Mesodermal cell (in vitro differentiated cells): ENCODE data around the gene CYSTM1. TPM values are rescaled to one million over a fixed set of nuclear protein-coding genes. Genes with fewer than 3 reads are reported as not detected.

ENCODE experiments used
- H3K27ac ChIP-seq: 2 replicates; pipeline ENCODE4 v1.7.0; 2013; ENCODE audit warnings: mild to moderate bottlenecking, low read depth, low read length, moderate library complexity; ENCODE audit not compliant: severe bottlenecking
- H3K36me3 ChIP-seq: 2 replicates; pipeline ENCODE4 v1.7.1; 2013; ENCODE audit warnings: mild to moderate bottlenecking, low read length, moderate library complexity; ENCODE audit not compliant: control insufficient read depth, insufficient read depth
- H3K4me1 ChIP-seq: one replicate; pipeline ENCODE4 v1.7.1; 2013; ENCODE audit warnings: mild to moderate bottlenecking, low read length; ENCODE audit not compliant: insufficient read depth, control insufficient read depth, poor library complexity, severe bottlenecking
- H3K4me3 ChIP-seq: 2 replicates; pipeline ENCODE4 v1.7.0; 2013; ENCODE audit warnings: low read length, control low read depth, mild to moderate bottlenecking; ENCODE audit not compliant: insufficient read depth, poor library complexity, severe bottlenecking; ENCODE audit errors: extremely low read depth
- H3K9me3 ChIP-seq: 2 replicates; pipeline ENCODE4 v1.7.1; 2013; ENCODE audit warnings: mild to moderate bottlenecking, low read length, moderate library complexity; ENCODE audit not compliant: control insufficient read depth
- WGBS, 2 experiments: methylation state at CpG; one replicate each; pipeline ENCODE4 v1.1.5; 2013; ENCODE audit warnings: missing lambda C conversion rate in 2 of 2; ENCODE audit not compliant: insufficient coverage in 2 of 2; 5-methylcytosine and 5-hydroxymethylcytosine counted together
- polyA plus RNA-seq, 2 experiments: library from polyadenylated mRNA; stranded (reverse); fragments of 50-300 nt; gene quantifications; one replicate each; pipeline ENCODE4 v1.2.3, GENCODE V29; 2013

The CYSTM1 gene
- polyA plus RNA-seq (2013, experiment 1 of 2): 28.2 TPM
- 25.3 TPM for polyA plus RNA-seq (2013, experiment 2 of 2)

GRCh38 chr5:140174465-140175366, at the start of gene CYSTM1:
TSS of gene CYSTM1 (plus strand) at chr5:140175188. CDS start at chr5:140194466, 19,278 bp downstream.
- peak within 1 kb of the TSS; percentile 93 for H3K27ac ChIP-seq
- 5% methylated on average over 42 to 57 of the region's 61 CpGs for WGBS, 2 experiments
- H3K9me3 ChIP-seq: no peaks in the 10 kb centered on the region
- no peaks in the 10 kb centered on the region for H3K36me3 ChIP-seq
- H3K4me3 ChIP-seq: peak within 1 kb of the TSS; percentile 88
- peaks cover 5% of the 10 kb centered on the region for H3K4me1 ChIP-seq

GRCh38 chr5:140125637-140126036, 49.4 kb upstream of the CYSTM1 start, which contains the start of gene IGIP:
TSS of gene IGIP (plus strand) at chr5:140125937. CDS start at chr5:140128477, 2,540 bp downstream.
- no CpG with 5 or more reads among the region's 4 CpGs for WGBS, 2 experiments
- Histone ChIP-seq H3K27ac (no peak within 1 kb of the TSS), H3K9me3 (no peaks in the 10 kb centered on the region), H3K36me3 (no peaks in the 10 kb centered on the region), H3K4me1 (no peaks in the 10 kb centered on the region), H3K4me3 (no peak within 1 kb of the TSS)

- no peak overlapping the region for H3K4me3 ChIP-seq
- H3K4me1 ChIP-seq: no peaks in the 10 kb centered on the region
- 79 to 90% methylated on average over 4 to 6 of the region's 6 CpGs for WGBS, 2 experiments
- H3K9me3 ChIP-seq: no peaks in the 10 kb centered on the region
- H3K36me3 ChIP-seq: no peaks in the 10 kb centered on the region
- no peak overlapping the region for H3K27ac ChIP-seq
These were observed 48.5 kb upstream of the CYSTM1 start for GRCh38 chr5:140126315-140127012.

- peaks cover 3% of the 10 kb centered on the region for H3K4me1 ChIP-seq
- no peaks in the 10 kb centered on the region for H3K36me3 ChIP-seq
- no peaks in the 10 kb centered on the region for H3K9me3 ChIP-seq
- H3K4me3 ChIP-seq: no peak overlapping the region
- 76 to 90% methylated on average over 2 of the region's 5 CpGs for WGBS, 2 experiments
- no peak overlapping the region for H3K27ac ChIP-seq
These were observed 46.6 kb upstream of the CYSTM1 start for GRCh38 chr5:140128376-140128775.

- Histone ChIP-seq H3K27ac (no peak overlapping the region), H3K36me3 (no peaks in the 10 kb centered on the region), H3K9me3 (no peaks in the 10 kb centered on the region), H3K4me3 (no peak overlapping the region), H3K4me1 (peaks cover 3% of the 10 kb centered on the region)
- WGBS, 2 experiments: 29 to 59% methylated on average over 2 to 4 of the region's 5 CpGs
These were observed 43.8 kb upstream of the CYSTM1 start for GRCh38 chr5:140130949-140131733.

GRCh38 chr5:140131967-140132409, 43.0 kb upstream of the CYSTM1 start:
- no peak overlapping the region for H3K4me3 ChIP-seq
- no peak overlapping the region for H3K27ac ChIP-seq
- peaks cover 3% of the 10 kb centered on the region for H3K4me1 ChIP-seq
- H3K36me3 ChIP-seq: no peaks in the 10 kb centered on the region
- no peaks in the 10 kb centered on the region for H3K9me3 ChIP-seq
- no CpG with 5 or more reads among the region's 3 CpGs for WGBS, 2 experiments

GRCh38 chr5:140133514-140134167, 41.3 kb upstream of the CYSTM1 start:
- no peak overlapping the region for H3K27ac ChIP-seq
- 89 to 90% methylated on average over 3 to 4 of the region's 4 CpGs for WGBS, 2 experiments

GRCh38 chr5:140134277-140134935, 40.6 kb upstream of the CYSTM1 start:
- WGBS, 2 experiments: 83 to 90% methylated on average over 2 of the region's 2 CpGs
- Histone ChIP-seq H3K9me3 (no peaks in the 10 kb centered on the region), H3K27ac (no peak overlapping the region), H3K4me1 (peaks cover 3% of the 10 kb centered on the region), H3K36me3 (no peaks in the 10 kb centered on the region), H3K4me3 (no peak overlapping the region)

More at GRCh38 chr5:140133514-140134167, 41.3 kb upstream of the CYSTM1 start:
- no peaks in the 10 kb centered on the region for H3K9me3 ChIP-seq
- no peak overlapping the region for H3K4me3 ChIP-seq
- H3K36me3 ChIP-seq: no peaks in the 10 kb centered on the region
- peaks cover 3% of the 10 kb centered on the region for H3K4me1 ChIP-seq

GRCh38 chr5:140135127-140135526, 39.9 kb upstream of the CYSTM1 start:
- Histone ChIP-seq H3K36me3 (no peaks in the 10 kb centered on the region), H3K4me1 (peaks cover 3% of the 10 kb centered on the region), H3K9me3 (no peaks in the 10 kb centered on the region), H3K4me3 (no peak overlapping the region), H3K27ac (no peak overlapping the region)
